ENCODE results near the gene ADCY10. TPM values are rescaled to one million over a fixed set of nuclear protein-coding genes. Genes with fewer than 3 reads are reported as not detected.

The ADCY10 gene
- total and polyA plus RNA-seq, 2 of the 8 experiments (the other 6 are each of a cell fraction or from before 2014, with no cell fraction given), result 0.02 TPM; not detected in 1

DNA sequence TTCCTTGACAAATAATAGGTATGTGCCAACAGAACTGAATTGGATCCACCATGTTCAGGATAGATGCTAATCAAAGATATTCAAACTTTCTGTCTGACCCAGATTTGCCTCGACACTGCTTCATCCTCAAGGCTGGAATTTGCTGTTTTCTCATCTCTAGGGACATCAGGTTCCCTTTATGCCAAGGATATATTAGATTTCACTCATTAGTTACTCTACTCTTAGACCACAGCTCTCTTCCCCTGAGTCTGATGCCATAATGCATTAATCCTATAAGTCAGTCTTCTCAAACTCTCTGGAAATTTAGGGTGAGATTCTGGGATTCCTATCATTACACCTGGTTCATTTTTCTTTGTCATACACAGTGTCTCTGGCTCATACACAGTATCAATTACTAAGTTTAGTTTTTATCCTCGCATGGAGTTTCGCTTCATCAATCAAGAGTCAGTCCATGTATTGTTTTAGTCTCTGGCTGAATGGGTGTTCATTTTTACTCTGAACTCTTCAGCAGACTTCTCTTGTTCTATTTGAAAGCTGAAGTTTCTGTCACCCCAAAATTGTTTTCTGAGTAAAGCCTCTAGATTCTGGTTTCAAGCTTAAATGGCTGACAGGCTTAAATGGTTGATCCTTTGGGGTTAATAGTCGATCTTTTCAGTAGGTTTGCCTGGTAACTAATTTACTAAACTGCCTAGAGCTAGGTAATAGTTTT is 13.3 kb upstream of the ADCY10 start:
- POLR2A ChIA-PET (ENCODE audit: partially characterized antibody), result interaction anchor here (0.9 to 3.3 kb wide), 3 partner anchors 9 to 12 kb away, joined by 3 to 19 read pairs (median 4); partner anchors contain the start of genes DCAF6 and MPC2
- CTCF ChIA-PET (ENCODE audit: partially characterized antibody), result interaction anchor here (1.3 to 2.2 kb wide), 2 partner anchors 13 to 22 kb away, joined by 4 to 6 read pairs; partner anchors contain the start of gene ADCY10

More for the DNA sequence above, 13.3 kb upstream of the ADCY10 start:
- no peak overlapping the region for H3K4ac ChIP-seq (replicated peaks; ENCODE audit: insufficient read length, low read depth, low read length)
- DNase-seq (ENCODE audit: low read depth in 1 of 2, low spot score in 2 of 2) (no peak), FAIRE-seq (no peak)
- no peak overlapping the region for H2BK20ac ChIP-seq (ENCODE audit: low read length)
- no peak overlapping the region for H4K5ac ChIP-seq (ENCODE audit: insufficient read length, low read depth, low read length)
- H2BK15ac ChIP-seq (ENCODE audit: low read length), result no peak overlapping the region
- no peak for TF ChIP-seq HDAC2 (IDR thresholded peaks at IDR 0.05; ENCODE audit: borderline replicate concordance in 1 of 2, low read depth in 2 of 2, low read length in 2 of 2)
- H3K27me3 ChIP-seq (replicated peaks in 1 of 4; ENCODE audit: control insufficient read depth in 3 of 4, extremely low read depth in 1 of 4, insufficient read depth in 3 of 4, low read length in 3 of 4), result no peaks in the 10 kb centered on the region
- H3K9ac ChIP-seq (replicated peaks in 1 of 4; ENCODE audit: extremely low read depth in 1 of 4, low read depth in 3 of 4, low read length in 3 of 4), result no peak overlapping the region
- no peak overlapping the region for H3K56ac ChIP-seq (replicated peaks; ENCODE audit: insufficient read length, low read depth, low read length)
- H3K79me2 ChIP-seq (ENCODE audit: control insufficient read depth in 1 of 2, insufficient read depth in 2 of 2, low read length in 2 of 2), result 0 out of 4 replicates have a peak, but pooled peaks cover 0 to 5% of the 10 kb centered on the region in 2 experiments
- H4K91ac ChIP-seq (replicated peaks; ENCODE audit: insufficient read length, low read length), result no peak overlapping the region
- no peaks in the 10 kb centered on the region for H3K23me2 ChIP-seq (ENCODE audit: low read depth, low read length)
- H2BK120ac ChIP-seq (replicated peaks; ENCODE audit: low read depth, low read length), result no peak overlapping the region
- H3K79me1 ChIP-seq (ENCODE audit: low read depth, low read length), result no peaks in the 10 kb centered on the region; the same call in 1 of the 2 replicates
- H3K36me3 ChIP-seq (ENCODE audit: control insufficient read depth in 2 of 4, insufficient read depth in 4 of 4, low read length in 3 of 4), result no peaks in the 10 kb centered on the region
- peaks cover 0 to 3% (median 0%) of the 10 kb centered on the region in 4 experiments; a peak in 1 of 7 replicates for H3K4me1 ChIP-seq (replicated peaks in 1 of 4; ENCODE audit: control insufficient read depth in 3 of 4, insufficient read depth in 4 of 4, low read length in 3 of 4)
- H3K14ac ChIP-seq (ENCODE audit: insufficient read length), result no peak overlapping the region
- no peak overlapping the region for H3K23ac ChIP-seq (ENCODE audit: insufficient read length)
- no peaks in the 10 kb centered on the region for H3K9me3 ChIP-seq (ENCODE audit: insufficient read depth in 2 of 2, low read depth in 1 of 2, low read length in 1 of 2)
- H3K27ac ChIP-seq (ENCODE audit: low read depth, low read length), result no peak overlapping the region
- 86% methylated on average over 4 of the region's 4 CpGs; no CpG with 5 or more reads in 1 of the 2 experiments for WGBS, 2 experiments (ENCODE audit: extremely low coverage in 1 of 2, insufficient coverage in 1 of 2, insufficient read length in 1 of 2, insufficient replicate concordance in 2 of 2, low coverage in 1 of 2, low lambda C conversion rate in 2 of 2, missing lambda C conversion rate in 1 of 2)
- no peak overlapping the region for H2BK12ac ChIP-seq (ENCODE audit: low read depth, low read length)
- no peak overlapping the region for H3K4me3 ChIP-seq (ENCODE audit: extremely low read depth in 1 of 4, insufficient read depth in 2 of 4, low read depth in 3 of 4, low read length in 4 of 4)
- no peak overlapping the region for H2AK5ac ChIP-seq (ENCODE audit: low read depth, low read length)
- peaks cover 0 to 2% of the 10 kb centered on the region in 2 experiments for H4K20me1 ChIP-seq (replicated peaks in 1 of 2; ENCODE audit: control insufficient read depth in 1 of 2, insufficient read depth in 2 of 2, low read length in 2 of 2)
- H2BK5ac ChIP-seq (ENCODE audit: low read depth, low read length), result no peak overlapping the region
- no peak overlapping the region for H4K8ac ChIP-seq (ENCODE audit: extremely low read depth, insufficient read depth, low read length)
- no peak overlapping the region for H3K18ac ChIP-seq (ENCODE audit: extremely low read depth, low read length)
- H2AFZ ChIP-seq (ENCODE audit: low read length), result no peak overlapping the region
- H3K4me2 ChIP-seq (ENCODE audit: insufficient read depth in 1 of 2, low read depth in 2 of 2, low read length in 2 of 2), result no peak overlapping the region
